Type B pancreatic cell (in vitro differentiated cells): ENCODE results near the gene CHSY3. TPM values are rescaled to one million over a fixed set of nuclear protein-coding genes. Genes with fewer than 3 reads are reported as not detected.

Experiments
- DNase-seq: peaks from one replicate; pipeline ENCODE4 v3.0.0; 2021; ENCODE audit warnings: mixed read lengths; ENCODE audit not compliant: unreplicated experiment; ENCODE audit errors: extremely low spot score
- H3K27ac Mint-ChIP-seq: 2 replicates; pipeline ENCODE4 v1.8.0; 2021; ENCODE audit warnings: mild to moderate bottlenecking, mixed read lengths
- H3K27me3 Mint-ChIP-seq: 2 replicates; pipeline ENCODE4 v1.8.0; 2021; ENCODE audit warnings: mixed read lengths
- H3K36me3 Mint-ChIP-seq: 2 replicates; pipeline ENCODE4 v1.8.0; 2021; ENCODE audit warnings: mixed read lengths
- H3K4me1 Mint-ChIP-seq: one replicate; pipeline ENCODE4 v1.8.0; 2021; ENCODE audit warnings: mixed read lengths; ENCODE audit not compliant: unreplicated experiment
- H3K4me3 Mint-ChIP-seq: 2 replicates; pipeline ENCODE4 v1.8.0; 2021; ENCODE audit warnings: mild to moderate bottlenecking, mixed read lengths
- H3K9me3 Mint-ChIP-seq: 2 replicates; pipeline ENCODE4 v1.8.0; 2021; ENCODE audit warnings: mixed read lengths
- CTCF ChIP-seq: fragments of 200-600 bp; sonication (generic); conservative IDR thresholded peaks from 2 replicates; pipeline ENCODE4 v1.5.0; 2021; ENCODE audit warnings: antibody characterized with exemption, mild to moderate bottlenecking
- total RNA-seq: library from RNA; stranded (reverse); gene quantifications from 2 replicates; pipeline ENCODE4 v1.2.1, GENCODE V29; 2021; ENCODE audit warnings: low replicate concordance

CHSY3 gene
- total RNA-seq, 1 donor from 2014 or later: 4.9 TPM

- H3K9me3 Mint-ChIP-seq: no peaks in the 10 kb centered on the region
Observed at GRCh38 chr5:130002876-130003275, 98.6 kb downstream of the CHSY3 start.

GRCh38 chr5:130011986-130012385, 107.7 kb downstream of the CHSY3 start:
- TF ChIP-seq CTCF: no peak
- Mint-ChIP-seq H3K9me3 (no peaks in the 10 kb centered on the region), H3K27ac (no peak overlapping the region), H3K27me3 (no peaks in the 10 kb centered on the region), H3K4me3 (no peak overlapping the region), H3K36me3 (no peaks in the 10 kb centered on the region), H3K4me1 (no peaks in the 10 kb centered on the region)
- no peak for DNase-seq

More at GRCh38 chr5:130002876-130003275, 98.6 kb downstream of the CHSY3 start:
- no peaks in the 10 kb centered on the region for H3K27me3 Mint-ChIP-seq
- DNase-seq: no peak
- H3K36me3 Mint-ChIP-seq: no peaks in the 10 kb centered on the region
- TF ChIP-seq CTCF: no peak
- H3K4me1 Mint-ChIP-seq: no peaks in the 10 kb centered on the region
- H3K4me3 Mint-ChIP-seq: no peak overlapping the region
- H3K27ac Mint-ChIP-seq: no peak overlapping the region

- H3K9me3 Mint-ChIP-seq: no peaks in the 10 kb centered on the region
- H3K27me3 Mint-ChIP-seq: no peaks in the 10 kb centered on the region
- H3K4me1 Mint-ChIP-seq: no peaks in the 10 kb centered on the region
- no peaks in the 10 kb centered on the region for H3K36me3 Mint-ChIP-seq
- H3K4me3 Mint-ChIP-seq: no peak overlapping the region
- H3K27ac Mint-ChIP-seq: no peak overlapping the region
- TF ChIP-seq CTCF: no peak
- DNase-seq: no peak
Observed at GRCh38 chr5:130017173-130017572, 112.9 kb downstream of the CHSY3 start.

GRCh38 chr5:130018641-130019040, 114.4 kb downstream of the CHSY3 start:
- no peaks in the 10 kb centered on the region for H3K4me1 Mint-ChIP-seq
- TF ChIP-seq CTCF: no peak
- no peak overlapping the region for H3K27ac Mint-ChIP-seq

GRCh38 chr5:130021000-130021399, 116.7 kb downstream of the CHSY3 start:
- Mint-ChIP-seq H3K9me3 (no peaks in the 10 kb centered on the region), H3K27ac (no peak overlapping the region), H3K27me3 (no peaks in the 10 kb centered on the region), H3K4me1 (no peaks in the 10 kb centered on the region), H3K4me3 (no peak overlapping the region), H3K36me3 (no peaks in the 10 kb centered on the region)
- no peak for TF ChIP-seq CTCF
- DNase-seq: no peak

More at GRCh38 chr5:130018641-130019040, 114.4 kb downstream of the CHSY3 start:
- Mint-ChIP-seq H3K36me3 (no peaks in the 10 kb centered on the region), H3K4me3 (no peak overlapping the region), H3K9me3 (no peaks in the 10 kb centered on the region), H3K27me3 (no peaks in the 10 kb centered on the region)
- no peak for DNase-seq

GRCh38 chr5:130021876-130022275, 117.6 kb downstream of the CHSY3 start:
- no peak for TF ChIP-seq CTCF
- no peak for DNase-seq
- no peaks in the 10 kb centered on the region for H3K9me3 Mint-ChIP-seq
- no peak overlapping the region for H3K4me3 Mint-ChIP-seq
- no peaks in the 10 kb centered on the region for H3K27me3 Mint-ChIP-seq
- no peak overlapping the region for H3K27ac Mint-ChIP-seq
- no peaks in the 10 kb centered on the region for H3K4me1 Mint-ChIP-seq
- no peaks in the 10 kb centered on the region for H3K36me3 Mint-ChIP-seq
